A549 (cell line): Measurements from ENCODE around the gene FYB1. TPM values are rescaled to one million over a fixed set of nuclear protein-coding genes. Genes with fewer than 3 reads are reported as not detected.

Source experiments
- ATAC-seq, 2 experiments: fragments of 200-7000 bp in 1 of 2; fragments of >200 bp in 1 of 2; cut with Nextera tagmentation in 1 of 2; cut with Tn5 transposase in 1 of 2; 3 replicates each; pipeline versions ENCODE4 v1.8.0 to v1.9.1; 2018 to 2020; ENCODE audit warnings: mild to moderate bottlenecking in 1 of 2, moderate library complexity in 1 of 2
- CTCF ChIA-PET: fragments of 300-600 bp; sonication (Branson Sonifier 250); formaldehyde crosslinking; extraction: SDS; loops from one replicate; lab custom pipeline; 2021; ENCODE audit warnings: antibody characterized with exemption, inconsistent platforms; lab: Yijun Ruan, JAX
- POLR2A ChIA-PET: fragments of 350-600 bp; formaldehyde crosslinking; extraction: SDS; loops from one replicate; lab custom pipeline; 2021; ENCODE audit warnings: antibody characterized with exemption, inconsistent platforms; lab: Yijun Ruan, JAX
- DNase-seq, 2 experiments: peaks; one replicate each; pipeline versions ENCODE4 v3.0.0 to v3.0.0-alpha.2; 2011 to 2016; ENCODE audit warnings: low read depth in 1 of 2, low spot score in 1 of 2
- FAIRE-seq: peaks from 2 replicates; lab custom pipeline; 2011; peaks lifted over from hg19 to GRCh38; lab: Jason Lieb, UNC
- H3K27ac ChIP-seq, 2 experiments: fragments of >200 bp; sonication (Bioruptor Twin); formaldehyde crosslinking; 3 replicates each; pipeline ENCODE4 v1.5.1; 2016 to 2017
- H3K4me1 ChIP-seq: fragments of >200 bp; sonication (Bioruptor Twin); formaldehyde crosslinking; 3 replicates; pipeline ENCODE4 v1.6.1; 2016
- H3K4me2 ChIP-seq: fragments of >200 bp; sonication (Bioruptor Twin); formaldehyde crosslinking; 3 replicates; pipeline ENCODE4 v1.6.1; 2016
- H3K4me3 ChIP-seq: fragments of >200 bp; sonication (Bioruptor Twin); formaldehyde crosslinking; 3 replicates; pipeline ENCODE4 v1.5.1; 2016
- H3K9me3 ChIP-seq: fragments of >200 bp; sonication (Bioruptor Twin); formaldehyde crosslinking; 3 replicates; pipeline ENCODE4 v1.6.1; 2016
- BHLHE40 ChIP-seq: IDR thresholded peaks from 2 replicates; pipeline ENCODE4 v1.6.1; 2012; ENCODE audit warnings: low read depth, low read length, inconsistent platforms
- CBX8 ChIP-seq: fragments of 200-600 bp; sonication (generic); IDR thresholded peaks from 2 replicates; pipeline ENCODE4 v1.6.1; 2016
- CEBPB ChIP-seq, 2 experiments: fragments of >200 bp in 1 of 2; sonication (Bioruptor Twin) in 1 of 2; formaldehyde crosslinking in 1 of 2; IDR thresholded peaks; 2 replicates each; pipeline ENCODE4 v1.6.1; 2012 to 2016
- CHD4 ChIP-seq: fragments of 200-600 bp; sonication (generic); IDR thresholded peaks from 2 replicates; pipeline ENCODE4 v1.6.1; 2016; ENCODE audit warnings: antibody characterized with exemption, mild to moderate bottlenecking, borderline replicate concordance
- EHF ChIP-seq: fragments of 250-450 bp; sonication (Bioruptor Pico); IDR thresholded peaks from 2 replicates; pipeline ENCODE4 v1.5.0; 2020; ENCODE audit warnings: mild to moderate bottlenecking
- EHMT2 ChIP-seq: fragments of 200-600 bp; sonication (generic); IDR thresholded peaks from 2 replicates; pipeline ENCODE4 v1.6.1; 2016; ENCODE audit warnings: antibody characterized with exemption, low read depth, mild to moderate bottlenecking, moderate library complexity
- FOSL2 ChIP-seq, 2 experiments: fragments of 450-650 bp in 1 of 2; fragments of >200 bp in 1 of 2; sonication (Bioruptor Twin) in 1 of 2; formaldehyde crosslinking; IDR thresholded peaks; 2 replicates each; pipeline versions ENCODE4 v1.5.0 to v1.6.1; 2016 to 2020; ENCODE audit warnings: mild to moderate bottlenecking in 1 of 2, moderate library complexity in 1 of 2
- HEYL ChIP-seq: fragments of 250-450 bp; sonication (Bioruptor Pico); IDR thresholded peaks from 2 replicates; pipeline ENCODE4 v1.8.0; 2021; ENCODE audit warnings: mild to moderate bottlenecking, moderate library complexity
- HOXA7 ChIP-seq: fragments of 250-450 bp; sonication (Bioruptor Pico); IDR thresholded peaks from 2 replicates; pipeline ENCODE4 v1.5.0; 2020; ENCODE audit warnings: mild to moderate bottlenecking, moderate library complexity
- HOXB13 ChIP-seq: fragments of 250-450 bp; sonication (Bioruptor Pico); IDR thresholded peaks from 2 replicates; pipeline ENCODE4 v1.5.0; 2020; ENCODE audit warnings: low read depth, mild to moderate bottlenecking, moderate library complexity
- HOXB5 ChIP-seq: fragments of 250-450 bp; sonication (Bioruptor Pico); IDR thresholded peaks from 2 replicates; pipeline ENCODE4 v1.5.0; 2020; ENCODE audit warnings: mild to moderate bottlenecking, moderate library complexity
- JUN ChIP-seq, 2 experiments: fragments of >200 bp; sonication (Bioruptor Twin); formaldehyde crosslinking; IDR thresholded peaks; 2 replicates in 1 of 2; 3 replicates in 1 of 2; pipeline ENCODE4 v1.6.1; 2016 to 2017
- JUNB ChIP-seq: fragments of >200 bp; sonication (Bioruptor Twin); formaldehyde crosslinking; IDR thresholded peaks from 2 replicates; pipeline ENCODE4 v1.6.1; 2016
- KDM5A ChIP-seq: fragments of 200-600 bp; sonication (generic); IDR thresholded peaks from 2 replicates; pipeline ENCODE4 v1.6.1; 2016; ENCODE audit warnings: antibody characterized with exemption, mild to moderate bottlenecking
- NFE2L2 ChIP-seq: fragments of 150-350 bp; conservative IDR thresholded peaks from 2 replicates; pipeline ENCODE4 v1.6.1; 2014; ENCODE audit warnings: low read length
- NPAS2 ChIP-seq: fragments of 250-450 bp; sonication (Bioruptor Pico); IDR thresholded peaks from 2 replicates; pipeline ENCODE4 v1.8.0; 2022; ENCODE audit warnings: mild to moderate bottlenecking, moderate library complexity, borderline replicate concordance
- POLR2A ChIP-seq: IDR thresholded peaks from 2 replicates; pipeline ENCODE4 v1.6.1; 2012; ENCODE audit warnings: mild to moderate bottlenecking, low read length
- RARB ChIP-seq: fragments of 250-450 bp; sonication (Bioruptor Pico); IDR thresholded peaks from 2 replicates; pipeline ENCODE4 v1.8.0; 2021; ENCODE audit warnings: mild to moderate bottlenecking, moderate library complexity
- RNF2 ChIP-seq: fragments of 200-600 bp; sonication (generic); IDR thresholded peaks from 2 replicates; pipeline ENCODE4 v1.6.1; 2016; ENCODE audit warnings: low read depth, mild to moderate bottlenecking, antibody characterized with exemption, moderate library complexity, borderline replicate concordance
- SMC3 ChIP-seq: fragments of >200 bp; sonication (Bioruptor Twin); formaldehyde crosslinking; IDR thresholded peaks from 3 replicates; pipeline ENCODE4 v1.6.1; 2018; ENCODE audit warnings: inconsistent platforms
- TFCP2L1 ChIP-seq: fragments of 250-450 bp; sonication (Bioruptor Pico); IDR thresholded peaks from 2 replicates; pipeline ENCODE4 v1.5.0; 2021; ENCODE audit warnings: mild to moderate bottlenecking
- TP53 ChIP-seq: fragments of 250-450 bp; sonication (Bioruptor Pico); IDR thresholded peaks from 2 replicates; pipeline ENCODE4 v1.5.0; 2021; ENCODE audit warnings: mild to moderate bottlenecking, moderate library complexity
- ZNF302 ChIP-seq: fragments of 250-450 bp; sonication (Bioruptor Pico); IDR thresholded peaks from 2 replicates; pipeline ENCODE4 v1.9.0; 2021; ENCODE audit warnings: inconsistent platforms, mild to moderate bottlenecking, moderate library complexity
- ZSCAN20 ChIP-seq: fragments of 250-450 bp; sonication (Bioruptor Pico); IDR thresholded peaks from 2 replicates; pipeline ENCODE4 v1.8.0; 2022; ENCODE audit warnings: mild to moderate bottlenecking, moderate library complexity
- WGBS: methylation state at CpG from one replicate; pipeline ENCODE4 v1.1.6; 2017; ENCODE audit errors: missing lambda C conversion rate; 5-methylcytosine and 5-hydroxymethylcytosine counted together
- polyA plus RNA-seq, 4 experiments: library from polyadenylated mRNA; depleted of rRNA in 3 of 4; stranded (reverse); fragments of >200 nt; fragmentation: RNase III in 1 of 4; extraction: RNeasy Plus Mini Kit Qiagen cat#74134 plus additional on column Dnase treatment in 1 of 4; gene quantifications; 2 replicates in 3 of 4; 3 replicates in 1 of 4; pipeline ENCODE4 v1.2.3, GENCODE V29; 2011 to 2017
- TF ChIP-seq, protein P1 (sequence below): fragments of 250-450 bp; sonication (Bioruptor Pico); IDR thresholded peaks from 2 replicates; pipeline ENCODE4 v1.5.0; 2020; ENCODE audit warnings: low read depth, mild to moderate bottlenecking, moderate library complexity
- TF ChIP-seq, protein P2 (sequence below): fragments of >200 bp; sonication (Bioruptor Twin); formaldehyde crosslinking; IDR thresholded peaks from 2 replicates; pipeline ENCODE4 v1.6.1; 2016
- TF ChIP-seq, protein P3 (sequence below): fragments of >200 bp; sonication (Bioruptor Twin); formaldehyde crosslinking; IDR thresholded peaks from 3 replicates; pipeline ENCODE4 v1.6.1; 2016
- TF ChIP-seq, protein P4 (sequence below): fragments of 200-600 bp; sonication (generic); IDR thresholded peaks from 2 replicates; pipeline ENCODE4 v1.6.1; 2016; ENCODE audit warnings: antibody characterized with exemption, mild to moderate bottlenecking, moderate library complexity

The FYB1 gene
- polyA plus RNA-seq, 2 of the 4 experiments (the other 2 are of a cell fraction) = 7.4 to 34.6 TPM

DNA sequence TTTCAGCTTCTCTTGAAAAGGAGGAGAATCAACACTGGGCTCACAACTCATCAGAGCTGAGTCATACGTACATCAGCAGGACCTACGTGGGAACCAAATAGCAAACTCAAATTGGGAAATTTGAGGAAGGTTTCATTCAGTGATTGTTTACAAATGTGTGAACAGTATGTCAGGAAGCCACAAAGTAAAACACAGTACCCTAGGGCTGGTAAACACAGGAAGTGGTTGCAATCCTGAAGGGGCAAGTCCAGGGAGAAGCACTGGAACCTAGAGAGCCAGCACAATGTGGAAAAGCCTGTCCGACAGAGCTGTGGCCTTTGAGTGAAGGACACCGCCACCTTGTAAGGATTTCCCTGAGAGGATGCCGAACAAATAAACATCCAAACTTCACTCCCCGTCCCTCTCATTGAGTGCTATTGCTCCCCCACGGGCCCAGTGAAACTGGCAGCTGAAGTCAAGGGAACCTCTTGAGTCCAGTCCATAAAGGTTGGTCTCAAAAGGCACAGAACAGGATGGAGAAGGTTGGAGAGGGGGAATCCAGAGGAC, 118.4 kb downstream of the FYB1 start (continued):
- no peak for TF ChIP-seq RNF2
- 0 out of 2 replicates have a peak, but pooled peaks have one; percentile 69 for TF ChIP-seq HEYL (CRISPR knock-in tag)
- no peak; the same call in 1 of the 2 replicates for TF ChIP-seq HOXA7 (CRISPR knock-in tag)
- peak; percentile 98 for TF ChIP-seq FOSL2 (IDR thresholded peaks at IDR 0.05)
- TF ChIP-seq FOSL2 (CRISPR knock-in tag; IDR thresholded peaks at IDR 0.05) = peak; percentile 98
- no peak for TF ChIP-seq POLR2A
- TF ChIP-seq NPAS2 (CRISPR knock-in tag) = no peak
- TF ChIP-seq JUNB = peak; percentile 99
- peak; percentile 50; the same call in 1 of the 3 replicates for TF ChIP-seq SMC3
- TF ChIP-seq JUN (IDR thresholded peaks at IDR 0.05) = peak; percentile 97 to 100
- TF ChIP-seq EHMT2 = no peak
- TF ChIP-seq HOXB5 (CRISPR knock-in tag) = peak; percentile 79
- TF ChIP-seq, protein P1, sequence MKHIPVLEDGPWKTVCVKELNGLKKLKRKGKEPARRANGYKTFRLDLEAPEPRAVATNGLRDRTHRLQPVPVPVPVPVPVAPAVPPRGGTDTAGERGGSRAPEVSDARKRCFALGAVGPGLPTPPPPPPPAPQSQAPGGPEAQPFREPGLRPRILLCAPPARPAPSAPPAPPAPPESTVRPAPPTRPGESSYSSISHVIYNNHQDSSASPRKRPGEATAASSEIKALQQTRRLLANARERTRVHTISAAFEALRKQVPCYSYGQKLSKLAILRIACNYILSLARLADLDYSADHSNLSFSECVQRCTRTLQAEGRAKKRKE (CRISPR knock-in tag) = peak; percentile 89
- TF ChIP-seq EHF (CRISPR knock-in tag) = peak; percentile 94
- TF ChIP-seq, protein P2, sequence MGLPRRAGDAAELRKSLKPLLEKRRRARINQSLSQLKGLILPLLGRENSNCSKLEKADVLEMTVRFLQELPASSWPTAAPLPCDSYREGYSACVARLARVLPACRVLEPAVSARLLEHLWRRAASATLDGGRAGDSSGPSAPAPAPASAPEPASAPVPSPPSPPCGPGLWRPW = peak; percentile 90
- TF ChIP-seq TFCP2L1 (CRISPR knock-in tag) = peak; percentile 92; the same call in 1 of the 2 replicates
- TF ChIP-seq TP53 (CRISPR knock-in tag) = peak; percentile 71; the same call in 1 of the 2 replicates
- TF ChIP-seq CBX8 = no peak
- peak; percentile 95 to 98 for TF ChIP-seq CEBPB (IDR thresholded peaks at IDR 0.05)
- TF ChIP-seq ZNF302 = peak; percentile 34; the same call in 1 of the 2 replicates
- peak; percentile 83 for TF ChIP-seq HOXB13 (CRISPR knock-in tag)
- no peak; the same call in 1 of the 2 replicates for TF ChIP-seq RARB (CRISPR knock-in tag)
- TF ChIP-seq, protein P3, sequence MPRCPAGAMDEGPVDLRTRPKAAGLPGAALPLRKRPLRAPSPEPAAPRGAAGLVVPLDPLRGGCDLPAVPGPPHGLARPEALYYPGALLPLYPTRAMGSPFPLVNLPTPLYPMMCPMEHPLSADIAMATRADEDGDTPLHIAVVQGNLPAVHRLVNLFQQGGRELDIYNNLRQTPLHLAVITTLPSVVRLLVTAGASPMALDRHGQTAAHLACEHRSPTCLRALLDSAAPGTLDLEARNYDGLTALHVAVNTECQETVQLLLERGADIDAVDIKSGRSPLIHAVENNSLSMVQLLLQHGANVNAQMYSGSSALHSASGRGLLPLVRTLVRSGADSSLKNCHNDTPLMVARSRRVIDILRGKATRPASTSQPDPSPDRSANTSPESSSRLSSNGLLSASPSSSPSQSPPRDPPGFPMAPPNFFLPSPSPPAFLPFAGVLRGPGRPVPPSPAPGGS = peak; percentile 97
- peak; percentile 89 for TF ChIP-seq NFE2L2

DNA sequence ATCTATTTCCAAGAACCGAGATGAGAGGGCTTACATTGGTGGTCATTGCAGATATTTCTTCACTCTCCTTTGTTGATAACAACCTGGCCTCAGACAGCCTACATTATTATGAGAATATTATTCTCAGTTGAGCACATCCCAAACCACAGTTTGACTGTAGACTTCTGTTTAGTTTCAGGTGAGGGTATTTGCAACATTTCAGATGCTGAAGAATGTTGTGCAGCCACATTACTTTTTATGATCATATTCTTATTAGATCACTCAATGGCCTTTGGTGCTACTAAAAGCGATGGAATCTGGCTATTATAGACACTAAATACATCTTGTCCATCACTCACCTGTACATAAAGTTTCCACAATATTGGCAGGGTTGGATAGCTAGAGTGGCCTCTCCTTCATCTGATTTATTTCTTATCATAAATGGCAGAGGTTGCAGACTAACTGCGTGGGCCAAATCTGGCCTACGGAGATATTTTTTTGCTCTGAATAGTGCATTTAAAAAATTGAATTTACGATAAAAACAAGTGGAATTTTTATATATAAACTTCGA, 119.0 kb downstream of the FYB1 start:
- Histone ChIP-seq H3K4me3 (no peak overlapping the region), H3K4me1 (peaks cover 54% of the 10 kb centered on the region), H3K4me2 (peak overlapping the region; percentile 78), H3K27ac (peak overlapping the region; percentile 90 to 95), H3K9me3 (no peaks in the 10 kb centered on the region)
- TF ChIP-seq HOXA7 (CRISPR knock-in tag) (peak; percentile 59; the same call in 1 of the 2 replicates), CHD4 (no peak), KDM5A (no peak), BHLHE40 (no peak), HEYL (CRISPR knock-in tag) (peak; percentile 78), HOXB5 (CRISPR knock-in tag) (no peak; the same call in 1 of the 2 replicates), EHF (CRISPR knock-in tag) (no peak), ZSCAN20 (CRISPR knock-in tag) (peak; percentile 80), JUN (IDR thresholded peaks at IDR 0.05) (no peak)
- TF ChIP-seq, protein P4, sequence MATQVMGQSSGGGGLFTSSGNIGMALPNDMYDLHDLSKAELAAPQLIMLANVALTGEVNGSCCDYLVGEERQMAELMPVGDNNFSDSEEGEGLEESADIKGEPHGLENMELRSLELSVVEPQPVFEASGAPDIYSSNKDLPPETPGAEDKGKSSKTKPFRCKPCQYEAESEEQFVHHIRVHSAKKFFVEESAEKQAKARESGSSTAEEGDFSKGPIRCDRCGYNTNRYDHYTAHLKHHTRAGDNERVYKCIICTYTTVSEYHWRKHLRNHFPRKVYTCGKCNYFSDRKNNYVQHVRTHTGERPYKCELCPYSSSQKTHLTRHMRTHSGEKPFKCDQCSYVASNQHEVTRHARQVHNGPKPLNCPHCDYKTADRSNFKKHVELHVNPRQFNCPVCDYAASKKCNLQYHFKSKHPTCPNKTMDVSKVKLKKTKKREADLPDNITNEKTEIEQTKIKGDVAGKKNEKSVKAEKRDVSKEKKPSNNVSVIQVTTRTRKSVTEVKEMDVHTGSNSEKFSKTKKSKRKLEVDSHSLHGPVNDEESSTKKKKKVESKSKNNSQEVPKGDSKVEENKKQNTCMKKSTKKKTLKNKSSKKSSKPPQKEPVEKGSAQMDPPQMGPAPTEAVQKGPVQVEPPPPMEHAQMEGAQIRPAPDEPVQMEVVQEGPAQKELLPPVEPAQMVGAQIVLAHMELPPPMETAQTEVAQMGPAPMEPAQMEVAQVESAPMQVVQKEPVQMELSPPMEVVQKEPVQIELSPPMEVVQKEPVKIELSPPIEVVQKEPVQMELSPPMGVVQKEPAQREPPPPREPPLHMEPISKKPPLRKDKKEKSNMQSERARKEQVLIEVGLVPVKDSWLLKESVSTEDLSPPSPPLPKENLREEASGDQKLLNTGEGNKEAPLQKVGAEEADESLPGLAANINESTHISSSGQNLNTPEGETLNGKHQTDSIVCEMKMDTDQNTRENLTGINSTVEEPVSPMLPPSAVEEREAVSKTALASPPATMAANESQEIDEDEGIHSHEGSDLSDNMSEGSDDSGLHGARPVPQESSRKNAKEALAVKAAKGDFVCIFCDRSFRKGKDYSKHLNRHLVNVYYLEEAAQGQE = no peak
- DNase-seq (no peak), ATAC-seq (peak in 1 of 2 experiments; percentile 20; a peak in 3 of 6 replicates), FAIRE-seq (no peak)
- ChIA-PET CTCF (interaction anchor here (1.1 to 10.4 kb wide), 5 partner anchors 20 to 117 kb away, joined by 3 to 110 read pairs (median 6); no protein-coding TSS in a partner anchor), POLR2A (interaction anchor here (0.5 to 2.3 kb wide), 5 partner anchors 14 to 96 kb away, joined by 3 to 13 read pairs (median 5); no protein-coding TSS in a partner anchor)
- 13% methylated on average over 6 of the region's 6 CpGs for WGBS
